IPS DF 6.9 (cell line): ENCODE data around the gene POLR2L.

Experiments used
- DNase-seq: peaks from one replicate; pipeline ENCODE4 v3.0.0-alpha.2; 2013; ENCODE audit warnings: low read depth, low spot score
- H3K27ac ChIP-seq: one replicate; pipeline ENCODE4 v1.5.1; 2013; ENCODE audit warnings: low read length, control low read depth
- H3K27me3 ChIP-seq: 2 replicates; pipeline ENCODE4 v1.6.1; 2013; ENCODE audit warnings: mild to moderate bottlenecking, low read length; ENCODE audit not compliant: control insufficient read depth, insufficient read depth
- H3K36me3 ChIP-seq: 2 replicates; pipeline ENCODE4 v1.6.1; 2013; ENCODE audit warnings: low read length; ENCODE audit not compliant: control insufficient read depth, insufficient read depth
- H3K4me1 ChIP-seq: 2 replicates; pipeline ENCODE4 v1.6.1; 2013; ENCODE audit warnings: low read length; ENCODE audit not compliant: control insufficient read depth, insufficient read depth
- H3K4me3 ChIP-seq: 2 replicates; pipeline ENCODE4 v1.5.1; 2013; ENCODE audit warnings: mild to moderate bottlenecking, low read length
- H3K9me3 ChIP-seq: 2 replicates; pipeline ENCODE4 v1.6.1; 2013; ENCODE audit warnings: low read length, inconsistent platforms; ENCODE audit not compliant: control insufficient read depth, insufficient read depth
- WGBS: extraction: QIAGEN DNeasy Blood & Tissue Kit; methylation state at CpG from one replicate; pipeline ENCODE4 v1.1.7; 2013; ENCODE audit warnings: mixed read lengths, missing lambda C conversion rate; ENCODE audit not compliant: insufficient read length, insufficient coverage; 5-methylcytosine and 5-hydroxymethylcytosine counted together

POLR2L gene

GRCh38 chr11:854601-855329, 12.4 kb upstream of the POLR2L start:
- no peak overlapping the region for H3K27ac ChIP-seq

DNA sequence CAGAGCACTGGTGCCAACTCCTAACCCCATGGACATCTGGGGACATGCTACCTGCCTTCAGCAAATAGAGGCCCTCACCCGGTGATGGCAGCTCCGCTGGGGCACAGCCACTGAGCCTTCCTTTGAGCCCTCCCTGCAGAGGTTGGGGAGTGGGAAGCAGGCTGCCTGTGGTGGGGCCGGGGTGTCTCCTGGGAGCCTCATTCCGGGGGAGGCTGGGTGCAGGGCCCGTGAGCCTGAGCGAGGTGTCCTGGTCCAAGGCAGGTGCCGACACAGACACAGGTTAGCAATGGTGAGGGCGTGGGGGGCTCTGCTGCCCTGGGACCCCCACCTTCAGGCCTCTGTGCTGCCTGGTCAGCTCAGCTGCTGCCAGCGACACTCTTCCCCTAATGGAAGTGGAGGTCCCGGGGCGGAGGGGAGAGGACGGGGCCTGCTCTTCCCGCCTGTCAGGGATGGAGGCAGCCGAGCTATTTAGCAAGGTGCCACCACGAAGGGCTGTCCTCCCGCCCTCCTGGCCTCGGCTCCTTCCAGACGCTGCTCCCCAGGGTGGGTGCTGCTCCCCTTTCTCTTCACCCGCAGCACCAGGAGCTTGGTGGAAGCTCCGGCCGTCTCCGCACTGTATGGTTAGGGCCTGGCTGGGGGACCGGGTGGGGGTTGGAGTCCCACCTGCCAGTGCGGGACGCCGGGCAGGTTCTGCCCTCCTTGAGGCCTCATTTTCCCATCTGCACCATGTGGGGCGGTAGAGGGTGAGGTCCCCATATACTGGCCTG, 11.5 kb upstream of the POLR2L start:
- Histone ChIP-seq H3K36me3 (no peaks in the 10 kb centered on the region; the same call in 1 of the 2 replicates), H3K4me3 (no peak overlapping the region), H3K27ac (no peak overlapping the region), H3K27me3 (no peaks in the 10 kb centered on the region), H3K9me3 (no peaks in the 10 kb centered on the region), H3K4me1 (peaks cover 8% of the 10 kb centered on the region)
- no CpG with 5 or more reads among the region's 27 CpGs for WGBS
- DNase-seq = no peak

More at GRCh38 chr11:854601-855329, 12.4 kb upstream of the POLR2L start:
- Histone ChIP-seq H3K9me3 (no peaks in the 10 kb centered on the region), H3K36me3 (no peaks in the 10 kb centered on the region; the same call in 1 of the 2 replicates), H3K27me3 (no peaks in the 10 kb centered on the region), H3K4me3 (no peak overlapping the region), H3K4me1 (peaks cover 8% of the 10 kb centered on the region)
- no CpG with 5 or more reads among the region's 20 CpGs for whole genome bisulfite sequencing
- DNase-seq = no peak

- WGBS = no CpG with 5 or more reads among the region's 15 CpGs
- Histone ChIP-seq H3K4me1 (peaks cover 11% of the 10 kb centered on the region), H3K4me3 (no peak overlapping the region), H3K36me3 (no peaks in the 10 kb centered on the region; the same call in 1 of the 2 replicates), H3K27ac (no peak overlapping the region), H3K9me3 (no peaks in the 10 kb centered on the region), H3K27me3 (no peaks in the 10 kb centered on the region)
- no peak for DNase-seq
These were observed 10.4 kb upstream of the POLR2L start for GRCh38 chr11:852762-853161.

GRCh38 chr11:850775-851763, 8.7 kb upstream of the POLR2L start:
- WGBS = no CpG with 5 or more reads among the region's 28 CpGs
- no peaks in the 10 kb centered on the region for H3K9me3 ChIP-seq
- H3K4me1 ChIP-seq = peaks cover 8% of the 10 kb centered on the region
- peak overlapping the region; percentile 57; the same call in 1 of the 2 replicates for H3K4me3 ChIP-seq
- H3K27me3 ChIP-seq = no peaks in the 10 kb centered on the region
- H3K27ac ChIP-seq = no peak overlapping the region
- no peaks in the 10 kb centered on the region; the same call in 1 of the 2 replicates for H3K36me3 ChIP-seq
- no peak for DNase-seq

GRCh38 chr11:849951-850774, 7.8 kb upstream of the POLR2L start:
- Histone ChIP-seq H3K27ac (no peak overlapping the region), H3K4me3 (peak overlapping the region; percentile 57; the same call in 1 of the 2 replicates), H3K36me3 (no peaks in the 10 kb centered on the region; the same call in 1 of the 2 replicates), H3K4me1 (peaks cover 14% of the 10 kb centered on the region), H3K9me3 (no peaks in the 10 kb centered on the region), H3K27me3 (no peaks in the 10 kb centered on the region)
- DNase-seq = no peak
- WGBS = no CpG with 5 or more reads among the region's 97 CpGs

GRCh38 chr11:849104-849824, 6.9 kb upstream of the POLR2L start:
- H3K27ac ChIP-seq = no peak overlapping the region
- WGBS = no CpG with 5 or more reads among the region's 71 CpGs
- H3K9me3 ChIP-seq = no peaks in the 10 kb centered on the region
- no peaks in the 10 kb centered on the region for H3K27me3 ChIP-seq
- peak overlapping the region; percentile 30; the same call in 1 of the 2 replicates for H3K4me3 ChIP-seq
- H3K4me1 ChIP-seq = peaks cover 16% of the 10 kb centered on the region
- no peaks in the 10 kb centered on the region; the same call in 1 of the 2 replicates for H3K36me3 ChIP-seq
- no peak for DNase-seq

DNA sequence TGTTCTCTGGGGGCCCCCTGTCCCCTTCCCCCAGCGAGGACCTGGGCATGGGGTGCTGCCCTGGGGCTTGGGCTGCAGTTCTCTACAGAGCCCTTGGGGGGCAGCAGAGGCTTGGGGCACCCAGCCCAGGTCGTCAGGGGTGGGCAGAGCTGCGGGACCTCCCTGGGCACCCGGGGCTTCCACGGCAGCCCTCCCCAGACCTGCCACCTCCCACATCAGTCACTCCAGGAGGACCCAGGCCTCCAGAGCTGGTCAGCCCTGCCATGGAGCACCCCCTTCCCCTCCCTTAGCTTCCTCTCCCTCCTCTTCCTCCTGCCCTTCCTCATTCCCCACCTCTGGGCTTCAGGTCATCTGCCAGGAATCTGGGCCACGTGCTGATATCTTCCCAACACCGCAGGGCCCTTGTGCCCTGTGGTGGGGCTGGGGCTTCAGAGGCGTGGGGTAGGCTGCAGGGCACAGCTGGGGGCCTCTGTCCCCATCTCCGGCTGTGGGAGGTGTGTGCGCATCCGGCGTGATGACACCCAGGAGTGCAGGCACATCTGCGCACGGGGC, 6.1 kb upstream of the POLR2L start:
- DNase-seq = no peak
- no peaks in the 10 kb centered on the region; the same call in 1 of the 2 replicates for H3K36me3 ChIP-seq
- H3K27me3 ChIP-seq = no peaks in the 10 kb centered on the region
- no peak overlapping the region for H3K4me3 ChIP-seq
- H3K4me1 ChIP-seq = peaks cover 16% of the 10 kb centered on the region
- H3K27ac ChIP-seq = no peak overlapping the region
- H3K9me3 ChIP-seq = no peaks in the 10 kb centered on the region
- no CpG with 5 or more reads among the region's 14 CpGs for WGBS

DNA sequence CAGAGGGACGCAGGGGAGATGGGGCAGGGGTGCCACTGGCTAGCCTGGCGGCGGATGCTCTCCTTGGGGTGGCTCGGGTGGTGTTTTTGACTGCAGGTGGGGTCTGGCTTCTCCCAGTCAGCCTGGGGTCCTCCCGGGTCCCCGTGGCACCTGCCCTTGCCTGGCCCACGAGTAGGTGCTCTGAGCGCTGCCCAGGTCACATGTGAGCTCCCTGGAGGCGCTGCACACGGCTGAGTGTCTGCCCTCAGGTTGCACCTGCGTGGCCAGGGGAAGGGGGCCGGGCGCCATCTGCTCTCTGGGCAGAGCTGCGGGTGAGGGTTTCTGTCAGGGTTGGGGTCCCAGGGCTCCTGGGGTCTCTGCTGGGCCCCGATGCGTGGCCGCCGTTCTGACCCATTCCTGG, 5.5 kb upstream of the POLR2L start:
- Histone ChIP-seq H3K36me3 (no peaks in the 10 kb centered on the region; the same call in 1 of the 2 replicates), H3K9me3 (no peaks in the 10 kb centered on the region), H3K4me1 (peaks cover 16% of the 10 kb centered on the region)

More for the DNA sequence above, 5.5 kb upstream of the POLR2L start:
- no peak for DNase-seq
- WGBS = no CpG with 5 or more reads among the region's 18 CpGs
- H3K27me3 ChIP-seq = no peaks in the 10 kb centered on the region
- no peak overlapping the region for H3K27ac ChIP-seq
- no peak overlapping the region for H3K4me3 ChIP-seq
